Caco-2 (cell line): ENCODE data around the gene FCER2. TPM values are rescaled to one million over a fixed set of nuclear protein-coding genes. Genes with fewer than 3 reads are reported as not detected.

Experiments
- BruUV-seq: library from RNA; stranded (reverse); fragments of 400-500 nt; replicated peaks from 2 replicates; lab custom pipeline; 2021; lab: Mats Ljungman, UMichigan
- CTCF ChIA-PET: fragments of 300-600 bp; sonication (Branson Sonifier 250); formaldehyde crosslinking; loops from one replicate; lab custom pipeline; 2022; ENCODE audit warnings: antibody characterized with exemption; lab: Charles Lee
- POLR2A ChIA-PET: fragments of 300-600 bp; sonication (Branson Sonifier 250); formaldehyde crosslinking; loops from one replicate; lab custom pipeline; 2022; ENCODE audit warnings: antibody characterized with exemption; lab: Charles Lee
- DNase-seq, 2 experiments: peaks; one replicate each; pipeline versions ENCODE4 v3.0.0 to v3.0.0-alpha.2; 2020 to 2022
- H3K27me3 ChIP-seq: replicated peaks from 2 replicates; pipeline ENCODE4 v1.6.0; 2011; ENCODE audit warnings: low read length; ENCODE audit not compliant: control insufficient read depth, insufficient read depth
- H3K36me3 ChIP-seq: 2 replicates; pipeline ENCODE4 v1.5.1; 2011; ENCODE audit warnings: low read length; ENCODE audit not compliant: control insufficient read depth, insufficient read depth
- H3K4me1 ChIP-seq: fragments of 250-450 bp; sonication (Bioruptor Pico); 2 replicates; pipeline ENCODE4 v1.5.1; 2020; ENCODE audit warnings: mild to moderate bottlenecking
- H3K4me3 ChIP-seq: 2 replicates; pipeline ENCODE4 v1.5.1; 2011; ENCODE audit warnings: low read depth, mild to moderate bottlenecking, control low read depth, low read length
- H3K9me3 ChIP-seq: fragments of 250-450 bp; sonication (Bioruptor Pico); 2 replicates; pipeline ENCODE4 v1.5.1; 2020; ENCODE audit warnings: mild to moderate bottlenecking, moderate library complexity
- H3K27ac Mint-ChIP-seq: one replicate; pipeline ENCODE4 v1.8.0; 2022; ENCODE audit warnings: mixed read lengths; ENCODE audit not compliant: unreplicated experiment
- H3K27me3 Mint-ChIP-seq: one replicate; pipeline ENCODE4 v1.8.0; 2022; ENCODE audit warnings: mixed read lengths; ENCODE audit not compliant: insufficient read depth, unreplicated experiment
- H3K36me3 Mint-ChIP-seq: one replicate; pipeline ENCODE4 v1.8.0; 2022; ENCODE audit warnings: mild to moderate bottlenecking, mixed read lengths; ENCODE audit not compliant: insufficient read depth, unreplicated experiment
- H3K4me1 Mint-ChIP-seq: one replicate; pipeline ENCODE4 v1.8.0; 2022; ENCODE audit warnings: low read depth, mixed read lengths; ENCODE audit not compliant: unreplicated experiment
- H3K4me3 Mint-ChIP-seq: one replicate; pipeline ENCODE4 v1.8.0; 2022; ENCODE audit warnings: mild to moderate bottlenecking, moderate library complexity, mixed read lengths; ENCODE audit not compliant: unreplicated experiment
- H3K9me3 Mint-ChIP-seq: one replicate; pipeline ENCODE4 v1.8.0; 2022; ENCODE audit warnings: mixed read lengths; ENCODE audit not compliant: unreplicated experiment
- intact Hi-C: fragments of 100-400 bp; cut with micrococcal nuclease; formaldehyde crosslinking; loops from one replicate; pipeline ENCODE4 v1.10.0; 2022; ENCODE audit not compliant: unreplicated experiment
- total RNA-seq: library from RNA; stranded (reverse); gene quantifications from 2 replicates; pipeline ENCODE4 v1.2.3, GENCODE V29; 2022
- TF ChIP-seq, protein P1 (sequence below), 2 experiments: fragments of 200-600 bp in 1 of 2; IDR thresholded peaks; 1 replicate in 1 of 2; 2 replicates in 1 of 2; pipeline versions ENCODE4 v1.5.1 to v1.8.0; 2011 to 2022; ENCODE audit warnings: antibody characterized with exemption in 1 of 2, control low read depth in 1 of 2, inconsistent platforms in 1 of 2, low read depth in 1 of 2, low read length in 1 of 2, mild to moderate bottlenecking in 1 of 2, moderate library complexity in 1 of 2; ENCODE audit not compliant: insufficient read depth in 1 of 2, severe bottlenecking in 1 of 2, unreplicated experiment in 1 of 2

FCER2 gene
- total RNA-seq, 1 experiment from 2014 or later = not detected

- H3K9me3 ChIP-seq = no peaks in the 10 kb centered on the region
- H3K4me3 ChIP-seq = no peak overlapping the region
- H3K27me3 ChIP-seq = no peaks in the 10 kb centered on the region
- BruUV-seq = no TSS peak
- ChIA-PET CTCF (no interaction called here), POLR2A (interaction anchor here (0.6 to 0.7 kb wide), 2 partner anchors 56 to 81 kb away, joined by 4 to 5 read pairs; no protein-coding TSS in a partner anchor)
- Mint-ChIP-seq H3K36me3 (no peaks in the 10 kb centered on the region), H3K27ac (no peak overlapping the region), H3K4me1 (peaks cover 6% of the 10 kb centered on the region), H3K27me3 (peaks cover 16% of the 10 kb centered on the region), H3K4me3 (no peak overlapping the region), H3K9me3 (peaks cover 10% of the 10 kb centered on the region)
- intact Hi-C loops = no loop called here
- TF ChIP-seq, protein P1, sequence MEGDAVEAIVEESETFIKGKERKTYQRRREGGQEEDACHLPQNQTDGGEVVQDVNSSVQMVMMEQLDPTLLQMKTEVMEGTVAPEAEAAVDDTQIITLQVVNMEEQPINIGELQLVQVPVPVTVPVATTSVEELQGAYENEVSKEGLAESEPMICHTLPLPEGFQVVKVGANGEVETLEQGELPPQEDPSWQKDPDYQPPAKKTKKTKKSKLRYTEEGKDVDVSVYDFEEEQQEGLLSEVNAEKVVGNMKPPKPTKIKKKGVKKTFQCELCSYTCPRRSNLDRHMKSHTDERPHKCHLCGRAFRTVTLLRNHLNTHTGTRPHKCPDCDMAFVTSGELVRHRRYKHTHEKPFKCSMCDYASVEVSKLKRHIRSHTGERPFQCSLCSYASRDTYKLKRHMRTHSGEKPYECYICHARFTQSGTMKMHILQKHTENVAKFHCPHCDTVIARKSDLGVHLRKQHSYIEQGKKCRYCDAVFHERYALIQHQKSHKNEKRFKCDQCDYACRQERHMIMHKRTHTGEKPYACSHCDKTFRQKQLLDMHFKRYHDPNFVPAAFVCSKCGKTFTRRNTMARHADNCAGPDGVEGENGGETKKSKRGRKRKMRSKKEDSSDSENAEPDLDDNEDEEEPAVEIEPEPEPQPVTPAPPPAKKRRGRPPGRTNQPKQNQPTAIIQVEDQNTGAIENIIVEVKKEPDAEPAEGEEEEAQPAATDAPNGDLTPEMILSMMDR (IDR thresholded peaks at IDR 0.05; ENCODE audit: insufficient read depth in 1 of 2, low read depth in 1 of 2, low read length in 1 of 2, severe bottlenecking in 1 of 2, unreplicated experiment in 1 of 2) = no peak
- no peak for DNase-seq
- H3K4me1 ChIP-seq = no peaks in the 10 kb centered on the region
- no peaks in the 10 kb centered on the region for H3K36me3 ChIP-seq
Measured at GRCh38 chr19:7737215-7737614, 35.3 kb upstream of the FCER2 start.

- DNase-seq = no peak
- H3K27me3 Mint-ChIP-seq = peaks cover 15% of the 10 kb centered on the region
- no peak overlapping the region for H3K27ac Mint-ChIP-seq
- ChIA-PET POLR2A (no interaction called here), CTCF (no interaction called here)
- H3K36me3 ChIP-seq = no peaks in the 10 kb centered on the region
- peaks cover 10% of the 10 kb centered on the region for H3K9me3 Mint-ChIP-seq
- H3K36me3 Mint-ChIP-seq = no peaks in the 10 kb centered on the region
- no peaks in the 10 kb centered on the region for H3K27me3 ChIP-seq
- H3K4me3 Mint-ChIP-seq = no peak overlapping the region
- intact Hi-C loops = no loop called here
- H3K9me3 ChIP-seq = no peaks in the 10 kb centered on the region
- H3K4me1 ChIP-seq = no peaks in the 10 kb centered on the region
- TF ChIP-seq, protein P1 (IDR thresholded peaks at IDR 0.05; ENCODE audit: insufficient read depth in 1 of 2, low read depth in 1 of 2, low read length in 1 of 2, severe bottlenecking in 1 of 2, unreplicated experiment in 1 of 2) = no peak
- H3K4me3 ChIP-seq = no peak overlapping the region
- peaks cover 6% of the 10 kb centered on the region for H3K4me1 Mint-ChIP-seq
- no TSS peak for BruUV-seq
Measured at GRCh38 chr19:7736148-7736547, 34.2 kb upstream of the FCER2 start.

GRCh38 chr19:7734220-7735203 lies 32.6 kb upstream of the FCER2 start:
- Mint-ChIP-seq H3K36me3 (no peaks in the 10 kb centered on the region), H3K4me3 (no peak overlapping the region), H3K27me3 (peaks cover 16% of the 10 kb centered on the region), H3K4me1 (peaks cover 6% of the 10 kb centered on the region), H3K27ac (no peak overlapping the region), H3K9me3 (no peaks in the 10 kb centered on the region)
- no peak for DNase-seq
- Histone ChIP-seq H3K27me3 (no peaks in the 10 kb centered on the region), H3K4me3 (no peak overlapping the region), H3K36me3 (no peaks in the 10 kb centered on the region), H3K4me1 (no peaks in the 10 kb centered on the region), H3K9me3 (no peaks in the 10 kb centered on the region)
- intact Hi-C loops = no loop called here
- ChIA-PET CTCF (no interaction called here), POLR2A (no interaction called here)
- no TSS peak for BruUV-seq
- TF ChIP-seq, protein P1 (IDR thresholded peaks at IDR 0.05; ENCODE audit: insufficient read depth in 1 of 2, low read depth in 1 of 2, low read length in 1 of 2, severe bottlenecking in 1 of 2, unreplicated experiment in 1 of 2) = no peak
